ENCODE measurements around the gene THEMIS2. TPM values are rescaled to one million over a fixed set of nuclear protein-coding genes. Genes with fewer than 3 reads are reported as not detected.

The THEMIS2 gene
- total RNA-seq, 1 experiment from 2014 or later = 17.2 TPM

DNA sequence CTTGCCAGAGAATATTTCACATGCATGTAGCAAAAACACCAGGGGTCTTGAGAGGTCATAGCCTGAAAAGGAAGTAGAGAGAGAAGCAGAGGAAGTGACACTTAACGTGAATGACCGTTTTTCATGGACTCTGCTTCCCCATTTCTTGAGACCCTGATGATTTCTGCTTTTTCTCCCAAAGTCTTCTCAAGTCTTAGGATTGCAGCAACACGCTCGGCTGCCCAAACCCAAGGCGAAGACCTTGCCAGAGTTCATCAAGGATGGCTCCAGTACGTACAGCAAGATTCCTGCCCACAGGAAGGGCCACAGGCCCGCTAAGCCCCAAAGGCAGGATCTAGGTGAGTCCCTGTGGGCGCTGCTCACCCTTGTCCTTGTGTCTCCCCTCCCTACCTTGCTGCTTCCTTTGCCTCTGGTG lies 12.8 kb downstream of the THEMIS2 start:
- H2AFZ ChIP-seq (ENCODE audit: low read length) = no peak overlapping the region
- no peak overlapping the region for H3K9ac ChIP-seq (ENCODE audit: extremely low read depth, insufficient read length, low read length)
- no peak overlapping the region for H2BK12ac ChIP-seq (ENCODE audit: insufficient read length, low read depth, low read length)
- Mint-ChIP-seq H3K9me3 (no peaks in the 10 kb centered on the region), H3K36me3 (ENCODE audit: insufficient read depth in 1 of 3, low read depth in 3 of 3) (peaks cover 0 to 69% (median 46%) of the 10 kb centered on the region in 3 experiments; a peak in 6 of 7 replicates), H3K27me3 (ENCODE audit: low read depth) (no peaks in the 10 kb centered on the region), H3K27ac (peak overlapping the region; percentile 62 to 81 (median 69); a peak in 4 of 7 replicates), H3K4me1 (no peaks in the 10 kb centered on the region), H3K4me3 (no peak overlapping the region)
- no peaks in the 10 kb centered on the region for H3K23me2 ChIP-seq (ENCODE audit: insufficient read length, low read depth, low read length, poor library complexity, severe bottlenecking)
- no peaks in the 10 kb centered on the region for H3K4me1 ChIP-seq (ENCODE audit: insufficient read depth, low read length)
- H3K4me2 ChIP-seq (ENCODE audit: insufficient read depth, insufficient read length, low read length) = no peak overlapping the region
- DNase-seq = no peak
- no peaks in the 10 kb centered on the region for H3K79me1 ChIP-seq (ENCODE audit: insufficient read depth, low read depth, low read length, poor library complexity, severe bottlenecking)
- H3K79me2 ChIP-seq (ENCODE audit: insufficient read depth, low read length) = no peaks in the 10 kb centered on the region
- H2BK15ac ChIP-seq (ENCODE audit: low read depth, low read length) = no peak overlapping the region; the same call in 1 of the 2 replicates
- no peak overlapping the region for H2AK5ac ChIP-seq (ENCODE audit: insufficient read length, low read length)
- TF ChIP-seq, protein P1, sequence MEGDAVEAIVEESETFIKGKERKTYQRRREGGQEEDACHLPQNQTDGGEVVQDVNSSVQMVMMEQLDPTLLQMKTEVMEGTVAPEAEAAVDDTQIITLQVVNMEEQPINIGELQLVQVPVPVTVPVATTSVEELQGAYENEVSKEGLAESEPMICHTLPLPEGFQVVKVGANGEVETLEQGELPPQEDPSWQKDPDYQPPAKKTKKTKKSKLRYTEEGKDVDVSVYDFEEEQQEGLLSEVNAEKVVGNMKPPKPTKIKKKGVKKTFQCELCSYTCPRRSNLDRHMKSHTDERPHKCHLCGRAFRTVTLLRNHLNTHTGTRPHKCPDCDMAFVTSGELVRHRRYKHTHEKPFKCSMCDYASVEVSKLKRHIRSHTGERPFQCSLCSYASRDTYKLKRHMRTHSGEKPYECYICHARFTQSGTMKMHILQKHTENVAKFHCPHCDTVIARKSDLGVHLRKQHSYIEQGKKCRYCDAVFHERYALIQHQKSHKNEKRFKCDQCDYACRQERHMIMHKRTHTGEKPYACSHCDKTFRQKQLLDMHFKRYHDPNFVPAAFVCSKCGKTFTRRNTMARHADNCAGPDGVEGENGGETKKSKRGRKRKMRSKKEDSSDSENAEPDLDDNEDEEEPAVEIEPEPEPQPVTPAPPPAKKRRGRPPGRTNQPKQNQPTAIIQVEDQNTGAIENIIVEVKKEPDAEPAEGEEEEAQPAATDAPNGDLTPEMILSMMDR (conservative IDR thresholded peaks at IDR 0.05) = no peak
- no peaks in the 10 kb centered on the region for H3K9me3 ChIP-seq (ENCODE audit: control insufficient read depth, low read depth, low read length)
- H3K4ac ChIP-seq (ENCODE audit: low read depth, low read length) = no peak overlapping the region
- no peak overlapping the region for H4K91ac ChIP-seq (ENCODE audit: insufficient read length, low read depth, low read length)
- H3K23ac ChIP-seq (ENCODE audit: insufficient read length, low read depth, low read length) = no peak overlapping the region
- H3K18ac ChIP-seq (ENCODE audit: insufficient read length, low read depth, low read length) = no peak overlapping the region
- no peaks in the 10 kb centered on the region for H4K20me1 ChIP-seq (ENCODE audit: control insufficient read depth, insufficient read depth, insufficient read length)
- no peak overlapping the region for H4K5ac ChIP-seq (ENCODE audit: insufficient read length, low read depth, low read length)
- no peaks in the 10 kb centered on the region for H3K27me3 ChIP-seq (ENCODE audit: insufficient read depth, low read length)
- H3K14ac ChIP-seq (ENCODE audit: insufficient read depth, low read length) = no peak overlapping the region
- H2BK120ac ChIP-seq (ENCODE audit: low read depth, low read length, poor library complexity, severe bottlenecking) = no peak overlapping the region
- no peak overlapping the region for H3T11ph ChIP-seq (ENCODE audit: low read length)
- H2BK5ac ChIP-seq (ENCODE audit: insufficient read length, low read length) = no peak overlapping the region
- H3K27ac ChIP-seq (ENCODE audit: insufficient read length, low read depth, low read length) = no peak overlapping the region
- WGBS (ENCODE audit: extremely low coverage, insufficient read length, low lambda C conversion rate) = no CpG with 5 or more reads among the region's 8 CpGs
- no peak overlapping the region for H2BK20ac ChIP-seq (ENCODE audit: low read depth, low read length, poor library complexity, severe bottlenecking)
- H3K56ac ChIP-seq (ENCODE audit: insufficient read length, low read depth, low read length) = no peak overlapping the region
- H4K8ac ChIP-seq (replicated peaks; ENCODE audit: insufficient read length, low read depth, low read length) = no peak overlapping the region

Measured in H9 (cell line).